ENCODE data around the gene LLGL1. TPM values are rescaled to one million over a fixed set of nuclear protein-coding genes. Genes with fewer than 3 reads are reported as not detected.

LLGL1 gene
- total and polyA plus RNA-seq, 5 donors = 8.6 to 13.9 (median 12.0) TPM

GRCh38 chr17:18280249-18280648, 54.8 kb downstream of the LLGL1 start:
- no peak for ATAC-seq

GRCh38 chr17:18280766-18281371, 55.4 kb downstream of the LLGL1 start:
- intact Hi-C loops (cut with DNase I) = no loop called here
- Histone ChIP-seq H3K27me3 (ENCODE audit: control insufficient read depth, insufficient read depth) (no peaks in the 10 kb centered on the region), H3K4me3 (ENCODE audit: low read length) (no peak overlapping the region), H3K9me3 (ENCODE audit: control insufficient read depth, low read length) (no peaks in the 10 kb centered on the region), H3K4me1 (ENCODE audit: control insufficient read depth, insufficient read depth, low read length) (no peaks in the 10 kb centered on the region), H3K27ac (ENCODE audit: low read length) (no peak overlapping the region)
- ATAC-seq (no peak), DNase-seq (no peak)
- WGBS = 50% methylated on average over 5 of the region's 5 CpGs

More at GRCh38 chr17:18280249-18280648, 54.8 kb downstream of the LLGL1 start:
- intact Hi-C loops (cut with DNase I) = no loop called here
- 88% methylated on average over 4 of the region's 4 CpGs for WGBS
- no peaks in the 10 kb centered on the region for H3K4me1 ChIP-seq (ENCODE audit: control insufficient read depth, insufficient read depth, low read length)
- no peak overlapping the region for H3K27ac ChIP-seq (ENCODE audit: low read length)
- H3K9me3 ChIP-seq (ENCODE audit: control insufficient read depth, low read length) = no peaks in the 10 kb centered on the region
- no peak for DNase-seq
- no peak overlapping the region for H3K4me3 ChIP-seq (ENCODE audit: low read length)
- no peaks in the 10 kb centered on the region for H3K27me3 ChIP-seq (ENCODE audit: control insufficient read depth, insufficient read depth)

- H3K4me3 ChIP-seq (ENCODE audit: low read length) = no peak overlapping the region
- DNase-seq (no peak), ATAC-seq (no peak)
- H3K9me3 ChIP-seq (ENCODE audit: control insufficient read depth, low read length) = no peaks in the 10 kb centered on the region
- no peaks in the 10 kb centered on the region for H3K4me1 ChIP-seq (ENCODE audit: control insufficient read depth, insufficient read depth, low read length)
- 85% methylated on average over 6 of the region's 6 CpGs for WGBS
- no peaks in the 10 kb centered on the region for H3K27me3 ChIP-seq (ENCODE audit: control insufficient read depth, insufficient read depth)
- no peak overlapping the region for H3K27ac ChIP-seq (ENCODE audit: low read length)
- intact Hi-C loops (cut with DNase I) = loop anchor here in 1 of 4 donors (2.0 kb wide), 1 partner anchor 17 kb away; no protein-coding TSS in a partner anchor
These were observed 56.4 kb downstream of the LLGL1 start for GRCh38 chr17:18281788-18282187.

GRCh38 chr17:18285296-18285695, 59.9 kb downstream of the LLGL1 start:
- H3K9me3 ChIP-seq (ENCODE audit: control insufficient read depth, low read length) = no peaks in the 10 kb centered on the region
- no peak for ATAC-seq
- no peak for DNase-seq
- no peaks in the 10 kb centered on the region for H3K4me1 ChIP-seq (ENCODE audit: control insufficient read depth, insufficient read depth, low read length)
- H3K27ac ChIP-seq (ENCODE audit: low read length) = no peak overlapping the region
- no peaks in the 10 kb centered on the region for H3K27me3 ChIP-seq (ENCODE audit: control insufficient read depth, insufficient read depth)
- intact Hi-C loops (cut with DNase I) = no loop called here
- WGBS = 97% methylated on average over 11 of the region's 11 CpGs
- H3K4me3 ChIP-seq (ENCODE audit: low read length) = no peak overlapping the region

- DNase-seq (no peak), ATAC-seq (no peak)
- H3K4me1 ChIP-seq (ENCODE audit: control insufficient read depth, insufficient read depth, low read length) = no peaks in the 10 kb centered on the region
- H3K9me3 ChIP-seq (ENCODE audit: control insufficient read depth, low read length) = no peaks in the 10 kb centered on the region
- no peaks in the 10 kb centered on the region for H3K27me3 ChIP-seq (ENCODE audit: control insufficient read depth, insufficient read depth)
- intact Hi-C loops (cut with DNase I) = no loop called here
- 93% methylated on average over 15 of the region's 15 CpGs for WGBS
- H3K27ac ChIP-seq (ENCODE audit: low read length) = no peak overlapping the region
- no peak overlapping the region for H3K4me3 ChIP-seq (ENCODE audit: low read length)
These were observed 66.5 kb downstream of the LLGL1 start for GRCh38 chr17:18291718-18292540.

Other genes starting within 250 kb of the LLGL1 start
- gene ATPAF2, start 186.5 kb upstream of the LLGL1 start, total RNA-seq = 10 to 100 TPM; 22.0 to 31.6 (median 29.3) TPM
- gene ATPAF2, start 186.5 kb upstream of the LLGL1 start, polyA plus RNA-seq = 33.6 TPM
- gene GID4, start 186.2 kb upstream of the LLGL1 start, total RNA-seq = 10 to 100 TPM; 13.8 to 20.7 (median 15.5) TPM
- gene GID4, start 186.2 kb upstream of the LLGL1 start, polyA plus RNA-seq = 8.1 TPM
- 10 to 100 TPM; 20.1 to 22.3 (median 21.5) TPM for gene DRG2, start 137.7 kb upstream of the LLGL1 start, total RNA-seq
- 22.1 TPM for gene DRG2, start 137.7 kb upstream of the LLGL1 start, polyA plus RNA-seq
- gene MYO15A, start 116.9 kb upstream of the LLGL1 start, total RNA-seq = under 1 TPM; 0.34 to 0.67 (median 0.53) TPM
- gene MYO15A, start 116.9 kb upstream of the LLGL1 start, polyA plus RNA-seq = 0.63 TPM
- 100 to 1,000 TPM; 180 to 195 (median 185) TPM for gene ALKBH5, start 41.8 kb upstream of the LLGL1 start, total RNA-seq
- 112 TPM for gene ALKBH5, start 41.8 kb upstream of the LLGL1 start, polyA plus RNA-seq
- 100 to 1,000 TPM; 176 to 217 (median 194) TPM for gene FLII, start 33.1 kb downstream of the LLGL1 start, total RNA-seq
- 166 TPM for gene FLII, start 33.1 kb downstream of the LLGL1 start, polyA plus RNA-seq
- gene MIEF2, start 35.0 kb downstream of the LLGL1 start, total RNA-seq = 10 to 100 TPM; 17.6 to 20.7 (median 19.6) TPM
- gene MIEF2, start 35.0 kb downstream of the LLGL1 start, polyA plus RNA-seq = 13.1 TPM
- gene TOP3A, start 89.4 kb downstream of the LLGL1 start, total RNA-seq = 10 to 100 TPM; 10.6 to 14.9 (median 12.7) TPM
- gene TOP3A, start 89.4 kb downstream of the LLGL1 start, polyA plus RNA-seq = 8.9 TPM
- 10 to 100 TPM; 10.7 to 13.3 (median 11.7) TPM for gene SMCR8, start 89.7 kb downstream of the LLGL1 start, total RNA-seq
- 5.3 TPM for gene SMCR8, start 89.7 kb downstream of the LLGL1 start, polyA plus RNA-seq
- 1 to 10 TPM; 7.3 to 9.9 (median 8.7) TPM for gene SHMT1, start 137.9 kb downstream of the LLGL1 start, total RNA-seq
- gene SHMT1, start 137.9 kb downstream of the LLGL1 start, polyA plus RNA-seq = 6.4 TPM
- not detected for gene EVPLL, start 152.1 kb downstream of the LLGL1 start, total RNA-seq
- gene EVPLL, start 152.1 kb downstream of the LLGL1 start, polyA plus RNA-seq = not detected

Data from right cardiac atrium (tissue), 5 donors.